MM.1S (cell line): ENCODE measurements around the gene DNER.

Source experiments
- DNase-seq: peaks from one replicate; pipeline ENCODE4 v3.0.0-alpha.2; 2015
- H2AFZ ChIP-seq: fragments of 300-600 bp; sonication (generic); 2 replicates; pipeline ENCODE4 v1.6.0; 2016; ENCODE audit warnings: antibody characterized with exemption, low read length
- H3F3A ChIP-seq: fragments of 300-600 bp; sonication (generic); 2 replicates; pipeline ENCODE4 v1.6.1; 2016; ENCODE audit warnings: mild to moderate bottlenecking, antibody characterized with exemption, low read length, moderate library complexity, mixed read lengths; ENCODE audit not compliant: insufficient read depth
- H3K27ac ChIP-seq: fragments of 300-600 bp; sonication (generic); 2 replicates; pipeline ENCODE4 v1.5.1; 2016; ENCODE audit warnings: mild to moderate bottlenecking, low read length
- H3K27me3 ChIP-seq: fragments of 300-600 bp; sonication (generic); replicated peaks from 2 replicates; pipeline ENCODE4 v1.6.0; 2016; ENCODE audit warnings: low read length; ENCODE audit not compliant: insufficient read depth
- H3K36me3 ChIP-seq: fragments of 300-600 bp; sonication (generic); replicated peaks from 2 replicates; pipeline ENCODE4 v1.6.1; 2016; ENCODE audit warnings: mild to moderate bottlenecking, low read length, mixed read lengths; ENCODE audit not compliant: insufficient read depth
- H3K4me1 ChIP-seq: fragments of 300-600 bp; sonication (generic); 2 replicates; pipeline ENCODE4 v1.6.1; 2016; ENCODE audit warnings: low read length, mixed read lengths
- H3K4me2 ChIP-seq: fragments of 300-600 bp; sonication (generic); 2 replicates; pipeline ENCODE4 v1.6.0; 2016; ENCODE audit warnings: low read depth, low read length
- H3K4me3 ChIP-seq: fragments of 300-600 bp; sonication (generic); 2 replicates; pipeline ENCODE4 v1.5.1; 2016; ENCODE audit warnings: low read length, mixed read lengths
- H3K79me2 ChIP-seq: fragments of 300-600 bp; sonication (generic); 2 replicates; pipeline ENCODE4 v1.6.1; 2016; ENCODE audit warnings: mixed run types, low read length, mixed read lengths
- H3K9ac ChIP-seq: fragments of 300-600 bp; sonication (generic); 2 replicates; pipeline ENCODE4 v1.6.1; 2016; ENCODE audit warnings: low read length, mixed read lengths
- H3K9me2 ChIP-seq: fragments of 300-600 bp; sonication (generic); replicated peaks from 2 replicates; pipeline ENCODE4 v1.6.1; 2016; ENCODE audit warnings: mild to moderate bottlenecking, low read length, mixed read lengths; ENCODE audit not compliant: insufficient read depth
- H3K9me3 ChIP-seq: fragments of 300-600 bp; sonication (generic); replicated peaks from 2 replicates; pipeline ENCODE4 v1.6.1; 2016; ENCODE audit warnings: mild to moderate bottlenecking, low read length, mixed read lengths; ENCODE audit not compliant: insufficient read depth
- H4K20me1 ChIP-seq: fragments of 300-600 bp; sonication (generic); 2 replicates; pipeline ENCODE4 v1.6.1; 2016; ENCODE audit warnings: mild to moderate bottlenecking, low read length, moderate library complexity, mixed read lengths; ENCODE audit not compliant: insufficient read depth
- EZH2 ChIP-seq: fragments of 300-600 bp; sonication (generic); optimal IDR thresholded peaks from 2 replicates; pipeline ENCODE3; 2017; ENCODE audit warnings: low read depth, mild to moderate bottlenecking, antibody characterized with exemption, low read length, mixed read lengths
- EZH2phosphoT487 ChIP-seq: fragments of 300-600 bp; sonication (generic); IDR thresholded peaks from 2 replicates; pipeline ENCODE4 v1.6.1; 2018; ENCODE audit warnings: antibody characterized with exemption, low read length
- TF ChIP-seq, protein P1 (sequence below): fragments of 300-600 bp; sonication (generic); IDR thresholded peaks from 2 replicates; pipeline ENCODE4 v1.5.1; 2016; ENCODE audit warnings: antibody characterized with exemption, low read length, mixed read lengths

The DNER gene

DNA sequence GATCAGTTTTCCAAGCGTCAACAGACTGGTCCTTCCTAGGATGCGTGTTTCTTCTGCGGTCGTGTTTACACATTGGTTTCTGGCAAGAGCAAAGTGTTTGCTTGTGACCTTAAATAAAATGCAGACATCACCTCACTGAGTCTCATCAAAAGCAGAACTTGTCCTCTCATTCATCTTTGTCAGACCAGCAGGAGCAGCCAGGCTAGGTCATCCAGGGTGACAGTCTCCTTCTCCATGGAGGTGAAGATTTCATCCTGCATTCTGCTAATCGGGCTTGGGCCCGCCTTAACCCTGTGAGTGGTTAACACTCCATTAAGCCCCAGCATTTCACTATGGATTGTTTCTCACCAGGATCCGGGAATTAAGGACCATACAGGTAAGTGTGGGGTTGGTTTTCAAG lies 379.0 kb downstream of the DNER start:
- H3K4me2 ChIP-seq, result no peak overlapping the region
- no peak overlapping the region for H3K4me3 ChIP-seq
- no peaks in the 10 kb centered on the region for H3K27me3 ChIP-seq
- no peak overlapping the region for H3K27ac ChIP-seq
- no peaks in the 10 kb centered on the region for H3K9me2 ChIP-seq
- TF ChIP-seq, protein P1, sequence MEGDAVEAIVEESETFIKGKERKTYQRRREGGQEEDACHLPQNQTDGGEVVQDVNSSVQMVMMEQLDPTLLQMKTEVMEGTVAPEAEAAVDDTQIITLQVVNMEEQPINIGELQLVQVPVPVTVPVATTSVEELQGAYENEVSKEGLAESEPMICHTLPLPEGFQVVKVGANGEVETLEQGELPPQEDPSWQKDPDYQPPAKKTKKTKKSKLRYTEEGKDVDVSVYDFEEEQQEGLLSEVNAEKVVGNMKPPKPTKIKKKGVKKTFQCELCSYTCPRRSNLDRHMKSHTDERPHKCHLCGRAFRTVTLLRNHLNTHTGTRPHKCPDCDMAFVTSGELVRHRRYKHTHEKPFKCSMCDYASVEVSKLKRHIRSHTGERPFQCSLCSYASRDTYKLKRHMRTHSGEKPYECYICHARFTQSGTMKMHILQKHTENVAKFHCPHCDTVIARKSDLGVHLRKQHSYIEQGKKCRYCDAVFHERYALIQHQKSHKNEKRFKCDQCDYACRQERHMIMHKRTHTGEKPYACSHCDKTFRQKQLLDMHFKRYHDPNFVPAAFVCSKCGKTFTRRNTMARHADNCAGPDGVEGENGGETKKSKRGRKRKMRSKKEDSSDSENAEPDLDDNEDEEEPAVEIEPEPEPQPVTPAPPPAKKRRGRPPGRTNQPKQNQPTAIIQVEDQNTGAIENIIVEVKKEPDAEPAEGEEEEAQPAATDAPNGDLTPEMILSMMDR, result no peak
- TF ChIP-seq EZH2 (no peak), EZH2phosphoT487 (no peak)
- no peak overlapping the region for H2AFZ ChIP-seq
- H3K79me2 ChIP-seq, result no peaks in the 10 kb centered on the region
- 0 out of 2 replicates have a peak, but pooled peaks cover 5% of the 10 kb centered on the region for H3K4me1 ChIP-seq
- H3K36me3 ChIP-seq, result no peaks in the 10 kb centered on the region
- H3K9me3 ChIP-seq, result no peaks in the 10 kb centered on the region
- H3K9ac ChIP-seq, result no peak overlapping the region
- peaks cover 3% of the 10 kb centered on the region; the same call in 1 of the 2 replicates for H3F3A ChIP-seq
- DNase-seq, result no peak
- H4K20me1 ChIP-seq, result no peaks in the 10 kb centered on the region

DNA sequence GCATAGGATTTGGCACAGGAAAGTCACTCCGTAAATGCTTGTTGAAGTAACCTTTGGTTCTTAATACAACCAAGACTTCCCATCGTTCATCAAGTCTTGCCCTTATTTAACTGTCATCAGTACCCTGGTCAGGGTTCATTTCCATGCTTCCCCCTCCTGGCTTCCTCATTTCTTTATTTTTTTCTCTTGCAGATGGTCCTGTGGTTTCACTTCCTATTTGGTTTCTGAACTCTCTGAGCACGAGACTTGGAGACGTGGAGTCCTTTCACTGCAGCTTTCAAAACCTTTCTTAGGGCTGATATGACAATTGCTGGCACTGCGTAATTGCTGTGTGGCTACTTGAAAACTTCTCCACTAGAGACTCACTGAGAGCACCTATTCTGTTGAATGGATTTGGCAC lies 383.4 kb downstream of the DNER start:
- Histone ChIP-seq H3K36me3 (no peaks in the 10 kb centered on the region), H3F3A (peaks cover 3% of the 10 kb centered on the region; the same call in 1 of the 2 replicates), H3K4me2 (no peak overlapping the region)

DNA sequence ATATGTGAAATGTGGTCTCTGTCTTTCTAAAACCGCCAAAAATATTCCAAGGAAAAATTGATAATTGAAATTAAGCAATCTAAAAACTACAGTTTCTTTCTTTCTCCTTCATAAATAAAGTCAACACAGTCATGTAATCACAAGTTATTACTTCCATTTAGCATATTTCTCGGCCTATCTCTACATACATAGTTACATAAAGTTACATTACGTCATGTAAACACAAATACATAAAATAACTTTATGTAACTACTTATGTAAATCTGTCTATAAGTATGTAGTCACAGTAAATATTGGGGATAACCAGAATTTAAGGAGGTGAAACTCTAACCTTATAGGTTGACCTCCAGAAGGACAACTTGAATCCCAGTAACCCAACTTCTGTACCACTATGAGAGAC lies 394.8 kb downstream of the DNER start:
- H3F3A ChIP-seq, result no peaks in the 10 kb centered on the region
- H3K9me2 ChIP-seq, result no peaks in the 10 kb centered on the region
- no peak for TF ChIP-seq EZH2
- TF ChIP-seq, protein P1, result no peak
- TF ChIP-seq EZH2phosphoT487, result no peak
- no peaks in the 10 kb centered on the region for H3K4me1 ChIP-seq
- no peak overlapping the region for H2AFZ ChIP-seq
- H3K27ac ChIP-seq, result no peak overlapping the region
- H3K9me3 ChIP-seq, result no peaks in the 10 kb centered on the region
- no peaks in the 10 kb centered on the region for H3K36me3 ChIP-seq
- no peak overlapping the region for H3K4me3 ChIP-seq
- no peaks in the 10 kb centered on the region for H4K20me1 ChIP-seq
- H3K9ac ChIP-seq, result no peak overlapping the region
- no peaks in the 10 kb centered on the region for H3K79me2 ChIP-seq
- H3K27me3 ChIP-seq, result no peaks in the 10 kb centered on the region
- H3K4me2 ChIP-seq, result no peak overlapping the region
- DNase-seq, result no peak

More for the DNA sequence above, 383.4 kb downstream of the DNER start:
- no peaks in the 10 kb centered on the region for H3K9me2 ChIP-seq
- H3K9ac ChIP-seq, result no peak overlapping the region
- H3K27ac ChIP-seq, result no peak overlapping the region
- H3K79me2 ChIP-seq, result no peaks in the 10 kb centered on the region
- H3K4me1 ChIP-seq, result 0 out of 2 replicates have a peak, but pooled peaks cover 5% of the 10 kb centered on the region
- no peak overlapping the region for H2AFZ ChIP-seq
- TF ChIP-seq EZH2, result no peak
- TF ChIP-seq, protein P1, result no peak
- TF ChIP-seq EZH2phosphoT487, result no peak
- no peak for DNase-seq
- no peaks in the 10 kb centered on the region for H4K20me1 ChIP-seq
- no peaks in the 10 kb centered on the region for H3K9me3 ChIP-seq
- H3K27me3 ChIP-seq, result no peaks in the 10 kb centered on the region
- H3K4me3 ChIP-seq, result no peak overlapping the region
